Mesenteric fat pad (tissue), 1 donor: ENCODE measurements around the gene HSFX4. TPM values are rescaled to one million over a fixed set of nuclear protein-coding genes. Genes with fewer than 3 reads are reported as not detected.
"Not testable (repeated sequence)": the region's sequence is repeated elsewhere in the genome, so short reads cannot be mapped to it uniquely, and the experiment has no call there.

Experiments used
- DNase-seq: peaks from one replicate; pipeline ENCODE4 v3.0.0-alpha.2; 2020; ENCODE audit warnings: low spot score
- total RNA-seq: library from RNA; stranded (reverse); fragmentation: NEBNext Ultra II Directional; extraction: Animal tissue kit (Norgen Biotek cat#: 25700); gene quantifications from one replicate; pipeline ENCODE4 v1.2.1, GENCODE V29; 2021
- donor health status: DM: yes; HTN: yes; CAD: no.

The HSFX4 gene
- total RNA-seq, 1 donor from 2014 or later, result not detected

DNA sequence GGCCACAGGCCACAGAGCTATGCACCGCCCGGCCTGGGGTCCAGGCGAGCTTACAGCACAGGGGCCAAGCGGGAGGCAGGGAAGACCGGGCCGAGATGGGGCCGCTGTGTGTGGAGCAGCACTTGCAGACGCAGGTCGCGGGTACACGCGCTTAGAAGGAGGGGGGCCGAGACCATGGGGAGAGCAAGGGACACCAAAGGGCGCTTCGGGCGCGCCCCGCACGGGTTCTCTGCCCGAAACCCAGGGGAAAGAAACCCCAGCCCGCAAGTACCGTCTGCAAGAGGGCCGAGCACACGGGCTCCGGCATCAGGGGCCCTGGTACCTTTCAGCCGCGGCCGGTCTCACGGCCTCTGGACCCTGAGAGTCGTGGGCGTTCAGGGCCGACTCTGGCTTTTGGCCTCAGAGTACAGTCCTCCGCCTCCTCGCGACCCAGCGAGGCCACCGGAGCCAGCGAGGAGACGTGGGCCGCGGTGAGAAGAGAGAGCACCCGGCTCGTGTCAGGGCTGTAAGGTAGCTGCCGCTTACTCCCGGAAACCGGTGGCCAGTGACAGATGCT lies 8.6 kb downstream of the HSFX4 start:
- DNase-seq, result peak; percentile 89

DNA sequence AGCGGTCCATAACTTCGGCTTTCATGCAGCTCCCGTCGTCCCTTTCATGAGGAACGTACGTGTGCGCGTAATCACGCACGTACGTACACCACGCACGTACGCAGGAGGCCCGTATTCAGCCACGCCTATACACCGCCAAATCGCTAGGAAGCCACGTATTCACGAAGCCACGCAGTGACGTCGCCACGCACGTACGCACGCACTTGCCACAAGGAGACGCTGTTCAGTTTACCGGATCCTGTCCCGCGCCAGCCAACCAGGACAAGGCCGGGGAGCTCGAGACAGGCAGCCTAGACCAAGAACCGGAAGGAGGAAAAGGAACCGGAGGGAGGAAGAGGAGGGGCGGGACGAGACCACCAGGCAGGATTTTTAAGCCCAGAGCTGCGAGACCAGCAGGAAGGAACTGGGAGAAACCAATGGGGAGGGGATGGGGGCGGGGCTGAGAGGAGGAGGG lies 9.1 kb downstream of the HSFX4 start, which contains the start of gene EOLA2:
EOLA2 (minus strand) TSS at position 65 of the 454 bp plus-strand sequence. CDS start 4,617 bp downstream, outside the sequence.
- peak; percentile 97 for DNase-seq

DNA sequence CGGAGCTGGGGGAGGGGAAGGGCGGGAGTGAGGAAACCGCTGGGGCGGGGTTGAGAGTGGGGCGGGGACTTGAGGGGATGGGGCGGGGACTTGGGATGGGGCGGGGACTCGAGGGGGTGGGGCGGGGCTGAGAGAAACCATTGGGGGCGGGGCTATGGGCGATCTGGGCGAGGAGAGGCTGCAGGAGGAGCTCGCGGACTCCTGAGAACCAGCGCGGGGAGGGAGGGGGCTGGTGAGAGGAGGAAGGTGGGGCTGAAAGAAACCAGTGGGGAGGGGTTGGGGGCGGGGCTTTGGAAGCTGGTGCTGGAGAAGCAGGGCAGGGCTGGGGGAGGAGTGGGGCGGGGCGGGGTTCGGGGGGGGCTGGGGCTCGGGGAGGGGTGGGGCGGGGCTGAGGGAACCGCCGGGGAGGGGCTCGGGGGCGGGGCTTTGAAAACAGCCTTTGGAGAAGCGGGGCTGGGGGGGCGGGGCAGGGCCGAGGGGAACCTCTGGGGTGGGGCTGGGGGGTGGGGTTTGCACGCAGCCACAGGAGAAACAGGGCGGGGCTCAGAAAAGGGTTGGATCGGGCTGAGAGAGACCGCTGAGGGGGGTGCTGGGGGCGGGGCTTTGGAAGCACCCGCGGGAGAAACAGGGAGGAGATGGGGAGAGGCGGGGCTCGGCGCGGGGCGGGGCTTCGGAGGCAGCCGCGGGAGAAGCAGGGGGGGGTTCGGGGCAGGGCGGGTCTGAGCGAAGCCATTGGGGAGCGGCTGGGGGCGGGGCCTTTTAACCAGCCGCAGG lies 9.7 kb downstream of the HSFX4 start:
- DNase-seq, result peak; percentile 96

DNA sequence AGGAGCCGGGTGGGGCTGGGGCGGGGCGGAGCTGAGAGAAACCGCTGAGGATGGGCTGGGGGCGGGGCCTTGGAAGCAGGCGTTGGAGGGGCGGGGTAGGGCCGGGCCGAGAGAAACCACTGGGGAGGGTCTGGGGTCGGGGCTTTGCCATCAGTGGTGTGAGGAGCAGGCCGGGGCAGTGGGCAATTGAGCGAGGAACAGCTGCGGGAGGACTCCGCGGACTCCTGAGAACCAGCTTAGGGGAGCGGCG lies 10.2 kb downstream of the HSFX4 start:
- no peak for DNase-seq

DNA sequence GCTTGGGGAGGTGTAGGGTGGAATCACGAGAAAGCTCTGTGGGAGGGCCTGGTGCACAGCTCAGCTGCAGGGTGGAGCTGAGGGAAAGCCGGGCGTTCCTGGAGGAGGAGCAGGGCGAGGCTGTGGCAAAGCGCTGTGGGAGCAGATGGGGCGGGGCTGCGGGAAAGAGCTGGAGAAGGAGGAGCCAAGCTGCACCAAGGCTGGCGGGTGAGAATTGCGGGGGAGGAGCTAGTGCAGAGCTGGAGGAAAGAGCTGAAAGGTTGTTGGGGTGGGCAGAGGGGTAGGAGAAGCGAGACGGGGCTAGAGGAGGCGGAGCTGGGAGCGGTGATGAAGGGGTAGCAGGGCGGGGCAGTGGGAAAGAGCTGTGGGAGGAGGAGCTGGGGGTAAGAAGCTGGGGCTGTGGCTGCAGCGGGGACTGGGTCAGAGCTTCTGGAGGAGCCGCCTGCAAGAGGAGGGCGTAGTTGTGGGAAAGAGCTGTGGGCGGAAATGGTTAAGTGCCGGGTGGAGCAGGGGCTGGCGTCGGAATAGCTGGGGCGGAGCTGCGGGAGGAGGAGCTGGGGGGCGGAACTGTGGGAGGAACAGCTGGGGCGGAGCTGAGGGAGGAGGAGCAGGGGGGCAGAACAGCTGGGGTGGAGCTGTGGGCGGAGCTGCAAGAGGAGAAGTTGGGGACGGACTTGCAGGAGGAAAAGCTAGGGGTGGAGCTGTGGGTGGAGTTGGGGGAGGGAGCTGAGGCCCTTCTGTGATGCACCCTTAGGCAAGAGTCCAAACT lies 10.7 kb downstream of the HSFX4 start:
- DNase-seq, result peak; percentile 94

DNA sequence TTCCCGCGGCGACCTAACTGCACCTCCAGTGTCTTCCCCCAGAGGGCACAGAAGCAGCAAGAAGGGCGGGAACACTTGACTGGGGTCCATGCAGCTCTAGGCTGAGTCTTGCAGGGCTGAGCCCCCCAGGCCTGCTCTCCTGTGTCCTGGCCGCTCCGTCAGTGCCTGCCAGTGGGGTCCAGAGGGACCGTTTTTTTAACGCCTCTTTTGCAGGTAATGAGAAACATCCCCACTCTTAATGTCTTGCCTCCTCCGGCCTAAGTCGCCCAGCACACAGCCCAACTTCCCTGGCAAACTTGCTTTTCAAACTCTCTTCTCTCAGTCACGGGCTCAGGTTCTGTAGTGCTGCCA lies 11.3 kb downstream of the HSFX4 start:
- DNase-seq, result not testable (repeated sequence)

DNA sequence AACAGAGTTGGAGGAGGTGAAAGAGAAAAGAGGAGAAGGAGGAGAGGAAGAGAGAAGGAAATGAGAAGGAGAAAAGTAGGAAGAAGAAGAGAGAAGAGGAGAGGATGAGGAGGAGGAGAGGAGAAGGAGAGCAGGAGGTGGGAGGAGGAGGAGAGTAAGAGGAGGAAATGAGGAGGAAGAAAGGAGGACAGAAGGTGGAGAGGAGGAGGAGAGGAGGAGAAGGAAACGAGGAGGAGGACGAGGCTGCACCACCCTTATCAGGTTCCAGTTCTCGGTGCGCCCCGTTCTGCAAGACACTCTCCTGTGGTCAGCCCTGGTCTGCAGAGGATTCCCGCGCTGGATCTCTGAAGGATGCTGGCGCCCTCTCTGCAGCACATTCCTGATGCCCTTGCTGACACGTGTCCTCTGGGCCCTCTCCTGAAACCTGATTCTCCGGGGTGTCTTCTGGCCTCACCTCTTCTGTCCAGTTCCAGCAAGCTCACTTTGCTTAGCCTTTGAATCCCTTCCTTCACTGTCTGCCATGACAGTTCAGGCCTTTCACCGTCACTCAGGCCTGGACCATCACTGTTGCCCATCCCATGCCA lies 15.8 kb downstream of the HSFX4 start:
- DNase-seq, result not testable (repeated sequence)

DNA sequence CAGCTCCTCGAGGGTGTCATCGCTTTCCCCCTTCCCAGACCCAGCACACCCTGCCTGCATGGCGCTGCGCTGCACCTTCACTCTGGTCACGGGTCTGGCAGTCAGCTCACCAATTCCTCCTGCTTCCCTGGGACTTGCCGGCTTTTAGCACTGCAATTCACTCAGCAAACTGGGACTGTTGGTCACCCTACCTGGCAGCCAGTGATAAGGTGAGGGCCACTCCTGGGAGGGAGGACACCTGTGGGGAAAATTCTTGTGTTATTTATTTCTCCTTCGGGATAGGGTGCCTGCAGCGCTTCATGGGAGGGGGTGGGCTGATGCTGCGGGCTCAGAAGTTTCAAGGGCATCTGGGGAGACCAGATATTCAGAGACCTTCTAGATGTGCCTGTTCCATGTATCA lies 16.4 kb downstream of the HSFX4 start:
- DNase-seq, result not testable (repeated sequence)

DNA sequence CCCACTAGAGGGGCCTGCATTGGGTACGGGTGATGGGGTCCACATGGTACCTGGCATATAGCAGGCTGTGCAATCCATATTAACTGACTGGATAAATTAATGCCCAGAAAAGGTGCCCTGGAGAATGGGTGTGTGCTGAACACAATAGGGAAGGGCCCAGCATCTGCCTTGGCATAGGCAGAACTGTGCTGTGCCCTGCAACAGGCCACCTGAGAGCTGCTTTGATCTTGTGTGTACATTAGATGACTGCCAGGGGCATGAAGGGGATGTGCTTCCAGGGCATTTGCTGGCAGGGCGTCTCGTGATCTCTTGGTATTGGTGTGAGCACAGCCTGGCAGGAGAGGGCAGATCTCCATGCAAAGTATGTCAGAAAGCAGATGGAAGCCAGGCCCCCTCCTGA lies 17.6 kb downstream of the HSFX4 start:
- DNase-seq, result not testable (repeated sequence)

DNA sequence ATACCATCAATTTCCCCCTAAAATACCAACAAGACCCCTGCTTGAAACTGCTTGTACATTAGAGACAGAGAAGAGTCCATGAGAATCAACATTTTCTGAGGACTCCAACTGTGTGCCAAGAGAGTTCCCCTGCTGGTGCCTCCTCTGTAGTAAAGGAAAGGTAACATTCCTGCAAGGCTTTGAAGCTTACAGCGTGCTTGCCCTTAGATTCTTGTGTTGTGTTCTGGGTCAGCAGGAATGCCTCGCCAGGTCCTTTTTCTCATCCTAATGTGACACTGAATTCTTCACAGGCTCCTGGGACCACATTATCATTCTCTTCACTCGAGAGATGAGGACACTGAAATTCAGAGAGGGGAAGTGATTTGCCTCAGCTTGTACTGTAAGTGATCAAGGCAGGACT lies 18.6 kb downstream of the HSFX4 start:
- DNase-seq, result no peak

DNA sequence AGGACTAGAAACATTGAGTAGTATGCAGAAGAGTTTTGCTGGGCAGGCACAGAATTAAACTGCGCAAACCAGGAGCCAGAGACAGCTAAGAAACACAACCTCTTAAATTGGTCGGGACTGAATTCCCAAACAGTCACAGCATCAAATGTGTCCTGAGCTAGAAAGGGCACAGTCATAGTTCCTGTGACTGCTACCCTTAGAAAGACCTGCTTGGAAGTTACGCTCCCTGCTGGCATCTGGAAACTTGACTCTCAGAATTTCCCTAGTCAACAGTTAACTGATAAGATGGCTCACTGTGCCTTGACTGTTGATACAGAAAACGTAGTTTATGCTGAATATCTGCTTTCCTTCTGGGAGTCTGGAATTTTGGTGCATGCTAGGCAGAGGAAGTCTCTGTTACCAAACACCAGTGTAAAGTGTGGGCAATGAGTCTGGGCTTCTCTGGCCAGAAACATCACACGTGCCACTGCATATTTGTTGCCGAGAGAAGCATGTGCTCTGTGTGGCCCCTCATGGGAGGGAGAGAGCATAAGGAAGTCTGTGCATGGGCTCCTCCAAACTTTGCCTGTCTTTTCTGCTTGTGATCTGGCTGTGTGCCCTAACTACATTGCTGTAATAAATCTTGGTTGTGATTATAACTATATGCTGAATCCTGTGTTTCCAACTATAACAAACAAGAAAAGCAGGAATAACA lies 20.5 kb downstream of the HSFX4 start:
- no peak for DNase-seq

DNA sequence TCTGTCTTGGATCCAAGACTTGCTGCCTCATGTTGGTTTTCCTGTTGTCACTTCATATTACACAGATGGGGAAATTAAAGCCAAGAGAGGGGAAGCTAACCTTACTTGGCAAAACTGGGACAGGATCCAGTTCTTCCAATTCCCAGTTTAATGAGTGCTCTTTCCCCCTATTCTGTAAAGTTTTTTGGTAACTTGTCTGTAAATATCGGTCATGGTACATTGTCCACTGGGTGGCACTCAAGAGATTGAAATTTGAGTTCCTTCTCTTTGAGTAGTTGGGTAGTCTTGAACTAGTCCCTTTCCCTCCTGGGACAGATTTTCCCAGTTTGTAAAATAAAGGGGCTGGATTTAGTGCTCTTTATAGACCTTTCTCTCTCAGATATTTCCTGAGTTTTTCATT lies 21.3 kb downstream of the HSFX4 start:
- DNase-seq, result no peak

DNA sequence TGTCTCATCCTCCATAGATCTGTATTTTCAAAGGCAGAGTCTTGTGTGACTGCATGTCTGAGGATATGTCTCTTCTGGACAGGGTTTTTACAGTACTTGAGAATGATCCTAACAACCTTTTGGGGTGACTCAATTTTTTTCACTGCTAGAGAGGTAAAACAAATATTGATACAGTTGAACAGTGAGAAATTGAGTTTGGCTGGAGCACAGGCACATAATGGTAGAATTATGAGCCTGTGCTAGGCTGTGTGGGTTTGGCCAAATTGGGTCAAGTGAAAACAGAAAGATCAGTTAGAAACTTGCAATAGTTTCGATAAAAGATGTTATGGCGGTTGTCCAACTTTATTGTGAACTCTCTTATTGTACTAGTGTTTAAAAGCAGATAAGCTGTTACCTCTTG lies 32.2 kb downstream of the HSFX4 start:
- DNase-seq, result no peak

DNA sequence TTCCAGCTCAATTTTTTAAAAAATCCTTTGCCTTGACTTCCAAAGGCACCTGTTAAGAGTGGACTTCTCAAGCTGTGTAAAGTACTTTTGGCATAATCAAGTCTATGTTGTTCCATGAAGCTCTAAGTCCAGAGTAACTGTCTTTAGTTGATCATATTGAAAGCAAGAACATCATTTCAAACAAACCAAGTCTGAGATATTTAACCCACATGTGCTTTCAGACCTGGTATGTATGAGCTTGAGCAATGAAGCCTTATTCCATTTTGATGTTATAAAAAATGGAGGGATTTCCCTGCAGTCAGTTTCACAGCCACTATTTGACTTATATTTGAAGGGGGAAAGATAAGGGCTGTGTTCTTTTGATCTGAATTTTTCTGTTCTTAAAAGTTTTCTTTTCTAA lies 32.6 kb downstream of the HSFX4 start:
- DNase-seq, result no peak

DNA sequence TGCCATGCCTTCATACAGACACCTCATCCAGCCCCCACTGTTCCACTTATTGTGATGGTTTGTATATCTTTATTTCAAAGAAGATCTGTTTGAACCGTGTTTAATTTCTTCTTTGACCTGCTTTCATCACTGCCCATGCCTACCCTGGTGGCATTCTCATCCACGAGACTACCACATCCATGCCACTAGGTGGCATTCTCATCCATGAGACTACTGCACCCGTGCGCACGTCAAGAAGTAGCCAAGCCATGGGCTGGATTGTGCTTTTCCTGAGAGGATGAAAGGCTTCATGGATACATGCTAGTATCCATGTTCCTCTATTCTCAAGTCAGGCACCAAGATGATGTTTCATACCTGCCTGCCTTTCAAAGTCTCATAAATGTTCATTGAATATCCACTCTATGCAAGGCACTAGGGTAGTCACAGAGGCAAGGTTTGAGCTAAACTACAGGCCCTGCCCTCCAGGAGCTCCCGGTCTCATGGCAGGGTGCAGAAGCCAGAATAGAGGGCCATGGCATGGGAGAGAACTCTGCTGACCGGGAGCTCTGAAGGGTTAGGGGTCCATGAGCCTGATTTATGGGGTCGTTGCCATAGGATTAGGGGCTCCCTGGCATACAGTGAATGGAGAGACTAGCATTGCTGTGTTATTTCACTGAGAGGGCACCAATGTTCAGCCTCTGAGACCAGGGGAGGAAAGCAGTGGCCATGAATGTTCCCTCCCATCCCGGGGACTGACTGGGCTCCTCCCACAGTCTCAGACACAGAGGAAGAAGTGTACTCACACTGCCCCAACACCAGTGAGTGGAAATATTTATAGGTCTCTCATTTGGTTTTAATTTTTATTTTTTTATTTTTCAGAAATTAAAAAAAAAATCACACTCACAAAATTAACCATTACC lies 33.7 kb downstream of the HSFX4 start:
- DNase-seq, result no peak

DNA sequence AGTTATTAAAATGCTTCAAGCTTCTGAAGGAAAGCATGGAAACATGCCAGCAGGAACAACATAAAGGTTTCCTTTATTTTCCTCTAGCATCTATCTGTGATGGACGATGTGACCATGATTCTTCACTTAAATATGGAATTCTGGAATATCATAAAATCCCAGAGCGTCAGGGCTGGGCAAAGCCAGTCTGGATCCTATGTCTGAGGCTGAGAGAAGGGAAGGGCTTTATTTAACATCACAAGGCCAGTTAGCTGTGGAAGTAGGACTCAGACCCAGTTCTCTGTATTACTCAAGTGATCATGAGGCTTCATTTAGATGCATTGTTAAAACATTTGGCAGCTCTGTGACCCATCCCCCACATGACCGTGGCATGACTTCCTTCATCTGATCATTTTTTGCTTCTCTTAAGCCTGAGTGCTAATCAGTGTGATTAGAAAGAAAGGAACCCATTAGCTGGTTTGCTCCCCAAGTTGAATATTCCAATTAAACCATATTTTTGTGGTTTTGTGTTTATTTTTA lies 49.8 kb downstream of the HSFX4 start:
- DNase-seq, result no peak
